Measurements from ENCODE around the gene GLP1R.
A peak's percentile ranks its signal among the peaks of the same experiment; 100 is the strongest.

The GLP1R gene

DNA sequence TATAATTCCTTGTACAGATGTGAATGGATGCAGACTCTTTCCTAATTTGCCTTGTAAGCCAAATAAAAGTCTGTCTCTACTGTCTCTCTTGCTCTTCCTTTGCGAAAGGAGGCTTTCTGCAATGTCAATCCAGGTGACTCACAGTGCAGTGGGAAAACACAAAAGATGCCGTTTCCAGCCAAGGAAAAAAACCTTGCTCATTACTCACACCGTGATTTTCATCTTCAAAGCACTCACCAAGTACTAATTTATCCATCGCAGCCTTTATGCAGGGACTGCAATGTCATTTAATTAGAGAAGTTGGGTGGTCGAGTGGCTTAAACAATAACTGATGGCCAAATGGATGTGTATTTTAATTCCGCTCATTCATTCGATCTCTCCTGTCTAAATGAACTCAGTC lies 42.6 kb downstream of the GLP1R start:
- H3K27me3 ChIP-seq (ENCODE audit: control insufficient read depth in 3 of 3, insufficient read depth in 3 of 3, low read depth in 1 of 3, low read length in 3 of 3): peaks cover 0 to 27% (median 0%) of the 10 kb centered on the region in 3 experiments
- H3K9me3 ChIP-seq (replicated peaks in 1 of 2; ENCODE audit: control insufficient read depth in 2 of 2, insufficient read depth in 1 of 2, low read depth in 1 of 2, low read length in 2 of 2): no peaks in the 10 kb centered on the region
- no peak overlapping the region for H3K27ac ChIP-seq (replicated peaks; ENCODE audit: low read length)
- no peak overlapping the region for H4K91ac ChIP-seq (ENCODE audit: low read depth, low read length, poor library complexity)
- no peak overlapping the region for H2AFZ ChIP-seq (ENCODE audit: low read length)
- no peaks in the 10 kb centered on the region for H3K79me1 ChIP-seq (ENCODE audit: low read depth, low read length)
- H3K4me2 ChIP-seq (ENCODE audit: insufficient read depth, low read length, poor library complexity, severe bottlenecking): no peak overlapping the region
- H3K23ac ChIP-seq (ENCODE audit: low read depth, low read length, poor library complexity): no peak overlapping the region
- H2BK15ac ChIP-seq (ENCODE audit: low read length): no peak overlapping the region
- peaks cover 6% of the 10 kb centered on the region in 2 donors for H3K4me1 ChIP-seq (ENCODE audit: control insufficient read depth in 2 of 2, insufficient read depth in 1 of 2, low read depth in 1 of 2, low read length in 2 of 2)
- H2BK5ac ChIP-seq (ENCODE audit: low read length): no peak overlapping the region
- WGBS, 2 donors (ENCODE audit: extremely low coverage in 2 of 2, insufficient read length in 2 of 2, insufficient replicate concordance in 1 of 2): no CpG with 5 or more reads among the region's 7 CpGs
- no peak overlapping the region for H4K8ac ChIP-seq (ENCODE audit: low read depth, low read length)
- H2BK12ac ChIP-seq (ENCODE audit: low read length): no peak overlapping the region
- H3K9ac ChIP-seq (ENCODE audit: low read depth, low read length, poor library complexity): no peak overlapping the region
- H2BK120ac ChIP-seq (ENCODE audit: low read depth, low read length): no peak overlapping the region
- no peak overlapping the region for H3K4me3 ChIP-seq (ENCODE audit: low read length in 2 of 2)
- H2AK5ac ChIP-seq (ENCODE audit: low read depth, low read length): no peak overlapping the region
- H3K18ac ChIP-seq (ENCODE audit: low read length): no peak overlapping the region
- H3K4ac ChIP-seq (ENCODE audit: low read length): no peak overlapping the region
- no peak for DNase-seq (ENCODE audit: low spot score)
- no peak overlapping the region for H3K14ac ChIP-seq (ENCODE audit: low read length)
- H3K36me3 ChIP-seq (replicated peaks in 1 of 2; ENCODE audit: control insufficient read depth in 2 of 2, insufficient read depth in 2 of 2, low read length in 2 of 2): no peaks in the 10 kb centered on the region

- H3K4me3 ChIP-seq (ENCODE audit: low read length in 2 of 2): no peak overlapping the region
- no peak overlapping the region for H3K23ac ChIP-seq (ENCODE audit: low read depth, low read length, poor library complexity)
- peak; percentile 18 for DNase-seq (ENCODE audit: low spot score)
- H2BK120ac ChIP-seq (ENCODE audit: low read depth, low read length): no peak overlapping the region
- H2BK15ac ChIP-seq (ENCODE audit: low read length): no peak overlapping the region
- H2AK5ac ChIP-seq (ENCODE audit: low read depth, low read length): no peak overlapping the region
- no peak overlapping the region for H3K4me2 ChIP-seq (ENCODE audit: insufficient read depth, low read length, poor library complexity, severe bottlenecking)
- H3K9ac ChIP-seq (ENCODE audit: low read depth, low read length, poor library complexity): no peak overlapping the region
- H3K18ac ChIP-seq (ENCODE audit: low read length): no peak overlapping the region
- no peak overlapping the region for H4K8ac ChIP-seq (ENCODE audit: low read depth, low read length)
- no peak overlapping the region for H3K27ac ChIP-seq (replicated peaks; ENCODE audit: low read length)
- H3K79me1 ChIP-seq (ENCODE audit: low read depth, low read length): no peaks in the 10 kb centered on the region
- no peak overlapping the region for H2AFZ ChIP-seq (ENCODE audit: low read length)
- no peak overlapping the region for H3K14ac ChIP-seq (ENCODE audit: low read length)
- H2BK5ac ChIP-seq (ENCODE audit: low read length): no peak overlapping the region
- WGBS, 2 donors (ENCODE audit: extremely low coverage in 2 of 2, insufficient read length in 2 of 2, insufficient replicate concordance in 1 of 2): no CpG with 5 or more reads among the region's 1 CpG
- no peak overlapping the region for H2BK12ac ChIP-seq (ENCODE audit: low read length)
- no peak overlapping the region for H4K91ac ChIP-seq (ENCODE audit: low read depth, low read length, poor library complexity)
- H3K27me3 ChIP-seq (ENCODE audit: control insufficient read depth in 3 of 3, insufficient read depth in 3 of 3, low read depth in 1 of 3, low read length in 3 of 3): peaks cover 0 to 24% (median 0%) of the 10 kb centered on the region in 3 experiments
- no peak overlapping the region for H3K4ac ChIP-seq (ENCODE audit: low read length)
- no peaks in the 10 kb centered on the region for H3K9me3 ChIP-seq (replicated peaks in 1 of 2; ENCODE audit: control insufficient read depth in 2 of 2, insufficient read depth in 1 of 2, low read depth in 1 of 2, low read length in 2 of 2)
- no peaks in the 10 kb centered on the region for H3K36me3 ChIP-seq (replicated peaks in 1 of 2; ENCODE audit: control insufficient read depth in 2 of 2, insufficient read depth in 2 of 2, low read length in 2 of 2)
- H3K4me1 ChIP-seq (ENCODE audit: control insufficient read depth in 2 of 2, insufficient read depth in 1 of 2, low read depth in 1 of 2, low read length in 2 of 2): peaks cover 6% of the 10 kb centered on the region in 2 donors
Observed at GRCh38 chr6:39092124-39092523, 43.5 kb downstream of the GLP1R start.

DNA sequence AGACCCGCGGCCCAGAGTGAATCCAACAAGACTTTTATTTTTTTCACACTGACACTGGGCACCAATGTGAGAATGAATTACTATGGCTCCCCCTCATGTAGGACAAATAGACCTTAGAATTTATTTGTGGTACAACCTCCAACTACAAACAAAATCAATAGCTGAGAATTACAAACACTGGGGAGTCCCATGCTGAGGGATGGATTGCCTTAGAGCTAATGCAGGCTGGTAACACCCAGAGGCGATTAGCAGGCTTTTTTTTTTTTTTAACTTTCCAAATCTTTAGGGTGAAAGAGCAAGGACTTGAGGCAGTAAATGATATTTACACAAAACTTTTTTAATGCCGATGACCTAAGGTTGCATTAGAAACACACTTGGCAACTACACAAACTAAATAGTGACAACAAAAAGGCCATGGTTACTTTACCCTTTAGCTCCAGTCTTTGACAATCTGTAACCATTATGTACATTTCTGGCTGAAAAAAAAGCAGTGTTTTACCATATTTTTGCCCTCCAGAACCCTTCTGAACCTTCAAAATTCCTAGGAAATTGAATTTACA lies 44.6 kb downstream of the GLP1R start:
- no peak overlapping the region for H2BK120ac ChIP-seq (ENCODE audit: low read depth, low read length)

DNA sequence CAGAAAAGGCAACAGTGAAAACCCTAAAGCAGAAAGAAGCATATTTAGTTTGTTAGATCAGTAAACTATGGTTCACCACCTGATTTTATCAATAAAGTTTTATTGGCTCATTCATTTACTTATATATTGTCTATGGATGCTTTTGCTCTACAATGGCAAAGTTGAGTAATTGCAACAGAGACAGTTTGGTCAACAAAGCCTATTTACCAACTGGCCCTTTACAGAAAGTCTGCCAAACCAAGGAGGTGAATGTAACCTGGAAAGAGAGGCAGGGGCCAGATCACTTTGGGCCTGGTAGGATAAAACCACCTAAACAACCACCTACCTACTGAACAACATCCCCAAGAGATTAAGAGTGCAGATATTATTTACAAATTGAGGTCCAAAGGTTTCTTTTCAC lies 47.0 kb downstream of the GLP1R start:
- H3K4me1 ChIP-seq (ENCODE audit: control insufficient read depth in 2 of 2, insufficient read depth in 1 of 2, low read depth in 1 of 2, low read length in 2 of 2): no peaks in the 10 kb centered on the region
- no peak overlapping the region for H3K4me3 ChIP-seq (ENCODE audit: low read length in 2 of 2)
- H3K18ac ChIP-seq (ENCODE audit: low read length): no peak overlapping the region
- H3K9me3 ChIP-seq (replicated peaks in 1 of 2; ENCODE audit: control insufficient read depth in 2 of 2, insufficient read depth in 1 of 2, low read depth in 1 of 2, low read length in 2 of 2): no peaks in the 10 kb centered on the region
- no peak for DNase-seq (ENCODE audit: low spot score)
- H3K27ac ChIP-seq (replicated peaks; ENCODE audit: low read length): no peak overlapping the region
- no peak overlapping the region for H4K91ac ChIP-seq (ENCODE audit: low read depth, low read length, poor library complexity)
- no peak overlapping the region for H2AK5ac ChIP-seq (ENCODE audit: low read depth, low read length)
- H3K27me3 ChIP-seq (ENCODE audit: control insufficient read depth in 3 of 3, insufficient read depth in 3 of 3, low read depth in 1 of 3, low read length in 3 of 3): peaks cover 0 to 18% (median 0%) of the 10 kb centered on the region in 3 experiments
- no peak overlapping the region for H2BK120ac ChIP-seq (ENCODE audit: low read depth, low read length)
- H3K14ac ChIP-seq (ENCODE audit: low read length): no peak overlapping the region
- no peak overlapping the region for H2BK15ac ChIP-seq (ENCODE audit: low read length)
- H3K36me3 ChIP-seq (replicated peaks in 1 of 2; ENCODE audit: control insufficient read depth in 2 of 2, insufficient read depth in 2 of 2, low read length in 2 of 2): no peaks in the 10 kb centered on the region
- H3K4me2 ChIP-seq (ENCODE audit: insufficient read depth, low read length, poor library complexity, severe bottlenecking): no peak overlapping the region
- no peak overlapping the region for H3K23ac ChIP-seq (ENCODE audit: low read depth, low read length, poor library complexity)
- no peak overlapping the region for H2AFZ ChIP-seq (ENCODE audit: low read length)
- H2BK12ac ChIP-seq (ENCODE audit: low read length): no peak overlapping the region
- no peak overlapping the region for H3K4ac ChIP-seq (ENCODE audit: low read length)
- H2BK5ac ChIP-seq (ENCODE audit: low read length): no peak overlapping the region
- H3K9ac ChIP-seq (ENCODE audit: low read depth, low read length, poor library complexity): no peak overlapping the region
- no peaks in the 10 kb centered on the region for H3K79me1 ChIP-seq (ENCODE audit: low read depth, low read length)
- H4K8ac ChIP-seq (ENCODE audit: low read depth, low read length): no peak overlapping the region

More for the DNA sequence above, 44.6 kb downstream of the GLP1R start:
- Histone ChIP-seq H3K79me1 (ENCODE audit: low read depth, low read length) (no peaks in the 10 kb centered on the region), H3K4me2 (ENCODE audit: insufficient read depth, low read length, poor library complexity, severe bottlenecking) (no peak overlapping the region), H3K23ac (ENCODE audit: low read depth, low read length, poor library complexity) (no peak overlapping the region), H3K4me3 (ENCODE audit: low read length in 2 of 2) (no peak overlapping the region), H3K14ac (ENCODE audit: low read length) (no peak overlapping the region), H3K18ac (ENCODE audit: low read length) (no peak overlapping the region), H2BK15ac (ENCODE audit: low read length) (no peak overlapping the region), H3K9ac (ENCODE audit: low read depth, low read length, poor library complexity) (no peak overlapping the region), H3K9me3 (replicated peaks in 1 of 2; ENCODE audit: control insufficient read depth in 2 of 2, insufficient read depth in 1 of 2, low read depth in 1 of 2, low read length in 2 of 2) (no peaks in the 10 kb centered on the region), H2AK5ac (ENCODE audit: low read depth, low read length) (no peak overlapping the region), H3K36me3 (replicated peaks in 1 of 2; ENCODE audit: control insufficient read depth in 2 of 2, insufficient read depth in 2 of 2, low read length in 2 of 2) (no peaks in the 10 kb centered on the region), H3K4me1 (ENCODE audit: control insufficient read depth in 2 of 2, insufficient read depth in 1 of 2, low read depth in 1 of 2, low read length in 2 of 2) (peaks cover 3 to 4% of the 10 kb centered on the region in 2 donors), H4K91ac (ENCODE audit: low read depth, low read length, poor library complexity) (no peak overlapping the region), H3K27ac (replicated peaks; ENCODE audit: low read length) (no peak overlapping the region), H2BK12ac (ENCODE audit: low read length) (no peak overlapping the region), H3K4ac (ENCODE audit: low read length) (no peak overlapping the region), H2BK5ac (ENCODE audit: low read length) (no peak overlapping the region), H2AFZ (ENCODE audit: low read length) (no peak overlapping the region), H4K8ac (ENCODE audit: low read depth, low read length) (no peak overlapping the region), H3K27me3 (ENCODE audit: control insufficient read depth in 3 of 3, insufficient read depth in 3 of 3, low read depth in 1 of 3, low read length in 3 of 3) (peaks cover 0 to 22% (median 0%) of the 10 kb centered on the region in 3 experiments)
- no peak for DNase-seq (ENCODE audit: low spot score)
- WGBS, 2 donors (ENCODE audit: extremely low coverage in 2 of 2, insufficient read length in 2 of 2, insufficient replicate concordance in 1 of 2): no CpG with 5 or more reads among the region's 4 CpGs
